HG02970 (cell line): Measurements from ENCODE around the gene STARD9.
"Not testable (repeated sequence)": the region's sequence is repeated elsewhere in the genome, so short reads cannot be mapped to it uniquely, and the experiment has no call there.

Source experiments
- ATAC-seq: cut with Tn5 transposase; IDR thresholded peaks from one replicate; pipeline ENCODE4 v1.9.1; 2021; ENCODE audit warnings: mild to moderate bottlenecking, moderate library complexity, moderate number of reproducible peaks; ENCODE audit not compliant: unreplicated experiment, low FRiP score

The STARD9 gene

DNA sequence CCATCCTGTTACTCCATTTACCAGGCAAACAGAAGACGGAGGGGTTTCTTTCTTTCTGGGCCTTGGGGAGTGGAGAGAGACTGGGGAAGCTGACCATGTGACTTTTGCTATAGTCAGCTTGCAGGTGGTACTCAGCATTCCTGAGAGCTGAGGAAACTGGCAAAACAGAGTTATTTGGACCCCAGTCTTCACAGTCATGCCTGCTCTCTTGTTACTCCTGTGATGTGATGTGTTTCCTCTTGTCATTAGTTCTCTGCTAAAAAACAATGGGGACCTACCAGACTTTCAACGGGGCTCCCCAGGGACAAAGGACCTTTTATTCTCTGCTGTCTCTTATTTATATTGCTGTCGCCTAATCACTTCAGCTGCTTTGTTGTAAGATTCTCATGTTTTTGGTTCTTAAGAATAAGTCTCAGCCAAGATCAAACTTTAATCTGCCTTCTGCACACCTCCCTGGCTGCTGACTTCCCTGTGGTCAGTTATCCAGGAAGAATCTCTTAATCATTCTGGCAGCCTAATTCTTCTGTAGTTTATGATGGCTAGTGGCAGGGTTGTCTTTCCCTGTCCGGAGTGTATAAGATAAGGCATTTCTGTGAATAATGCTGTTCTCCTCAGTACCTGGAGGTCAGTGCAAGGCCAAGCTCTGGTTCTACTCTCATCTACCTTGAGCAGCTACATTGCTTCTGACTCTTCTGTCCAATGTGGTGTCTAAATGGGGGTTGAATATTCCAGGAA is 8.8 kb downstream of the STARD9 start:
- no peak for ATAC-seq

DNA sequence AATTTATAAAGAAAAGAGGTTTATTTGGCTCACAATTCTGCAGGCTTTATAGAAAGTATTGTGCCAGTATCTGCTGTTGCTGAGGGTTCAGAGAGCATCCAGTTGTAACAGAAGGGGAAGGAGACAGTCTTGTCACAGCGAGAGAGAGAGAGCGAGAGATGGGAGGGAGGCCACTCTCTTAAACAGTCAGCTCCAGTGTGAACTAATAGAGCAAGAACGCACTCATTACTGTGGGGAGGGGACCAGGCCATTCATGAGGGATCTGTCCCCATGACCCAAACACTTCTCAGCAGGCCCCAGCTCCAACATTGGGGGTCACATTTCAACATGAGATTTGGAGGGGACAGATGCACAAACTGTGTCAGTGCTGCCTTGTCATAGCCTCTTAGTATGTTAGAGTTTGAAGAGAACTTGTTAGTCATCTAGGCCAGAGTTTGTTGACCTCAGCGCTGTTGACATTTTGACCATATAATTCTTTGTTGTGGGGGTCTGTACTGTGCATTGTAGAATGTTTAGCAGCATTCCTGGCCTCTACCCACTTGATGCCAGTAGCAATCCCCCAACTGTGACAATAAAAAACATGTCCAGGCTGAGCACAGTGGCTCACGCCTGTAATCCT is 15.3 kb downstream of the STARD9 start:
- no peak for ATAC-seq

DNA sequence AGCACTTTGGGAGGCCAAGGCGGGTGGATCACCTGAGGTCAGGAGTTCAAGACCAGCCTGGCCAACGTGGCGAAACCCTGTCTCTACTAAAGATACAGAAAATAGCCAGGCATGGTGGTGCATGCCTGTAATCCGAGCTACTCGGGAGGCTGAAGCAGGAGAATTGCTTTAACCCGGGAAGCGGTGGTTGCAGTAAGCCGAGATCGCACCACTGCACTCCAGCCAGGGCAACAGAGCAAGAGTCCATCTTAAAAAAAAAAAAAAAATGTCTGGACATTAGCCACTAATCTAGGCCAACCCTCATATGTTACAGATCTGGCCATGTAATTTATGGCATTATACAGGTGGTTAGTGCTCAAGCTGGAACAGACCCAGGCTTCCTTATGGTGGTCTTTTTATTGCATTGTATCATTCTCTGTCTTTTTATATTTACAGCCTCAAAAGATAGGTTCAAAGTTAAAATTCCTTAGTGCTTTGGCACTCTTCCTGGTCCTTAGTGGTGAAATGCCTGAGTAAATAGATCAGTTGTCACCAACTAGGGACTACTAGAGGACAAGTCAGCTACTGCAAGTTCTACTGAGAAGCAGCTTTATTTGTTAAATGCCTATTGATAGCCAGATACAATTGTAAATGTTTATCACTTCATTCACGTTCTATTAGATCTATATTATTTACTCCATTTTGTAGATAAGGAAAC is 16.0 kb downstream of the STARD9 start:
- no peak for ATAC-seq

DNA sequence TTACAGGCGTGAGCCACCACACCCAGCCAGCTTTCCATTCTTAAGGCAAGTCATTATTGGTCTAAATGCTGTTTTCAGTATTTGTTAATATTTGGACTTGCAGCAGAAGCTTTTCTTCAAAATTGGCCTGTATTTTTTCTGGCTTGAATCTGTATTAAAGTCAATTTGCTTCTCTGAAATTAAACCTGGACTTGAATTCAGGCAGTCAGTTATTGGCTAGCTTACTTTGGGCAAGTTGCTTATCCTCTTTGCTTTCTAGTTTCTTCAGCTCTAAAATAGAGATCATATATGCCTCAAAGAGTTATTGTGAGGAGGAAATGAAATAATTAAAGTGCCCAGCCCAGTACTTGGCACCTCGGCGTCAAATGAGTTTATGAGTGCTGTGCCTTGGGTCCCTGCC is 17.3 kb downstream of the STARD9 start:
- ATAC-seq = no peak

DNA sequence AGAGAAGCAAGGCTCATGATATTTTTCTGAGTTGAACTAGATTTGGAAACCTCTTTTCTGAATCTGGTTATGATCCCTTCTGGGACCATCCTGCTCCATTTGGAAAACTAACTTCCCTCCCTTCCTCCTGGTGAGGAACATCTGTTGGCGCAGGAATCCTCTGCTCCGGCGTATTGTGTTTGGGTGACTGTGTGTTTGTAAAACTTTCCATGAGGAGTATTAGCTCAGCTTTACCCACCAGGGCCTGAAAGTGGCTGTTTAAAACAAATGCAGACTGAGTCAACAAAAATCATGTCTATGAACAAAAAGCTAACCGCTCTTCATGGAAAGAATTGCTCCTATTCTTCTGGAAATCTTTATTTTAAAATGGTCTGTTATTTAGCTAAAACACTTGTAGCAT is 17.7 kb downstream of the STARD9 start:
- no peak for ATAC-seq

DNA sequence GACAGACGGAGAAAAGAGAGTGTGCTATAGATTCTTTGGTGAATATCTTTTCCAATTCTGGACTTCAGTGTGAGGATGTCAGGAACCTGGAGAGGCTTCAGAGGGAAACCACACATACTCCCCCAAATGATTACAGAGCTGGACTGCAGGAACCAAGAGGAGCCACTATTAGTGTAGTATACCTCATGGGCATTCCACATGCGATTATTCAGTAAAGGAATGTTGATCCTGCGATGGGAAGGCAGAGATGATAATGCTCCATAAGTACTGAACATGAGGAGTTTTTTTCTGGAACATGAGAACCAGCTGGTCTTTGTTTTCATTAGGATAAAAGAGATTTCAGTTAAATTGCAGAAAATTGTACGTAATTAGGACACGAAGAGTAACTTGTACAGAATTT is 18.7 kb downstream of the STARD9 start:
- no peak for ATAC-seq

DNA sequence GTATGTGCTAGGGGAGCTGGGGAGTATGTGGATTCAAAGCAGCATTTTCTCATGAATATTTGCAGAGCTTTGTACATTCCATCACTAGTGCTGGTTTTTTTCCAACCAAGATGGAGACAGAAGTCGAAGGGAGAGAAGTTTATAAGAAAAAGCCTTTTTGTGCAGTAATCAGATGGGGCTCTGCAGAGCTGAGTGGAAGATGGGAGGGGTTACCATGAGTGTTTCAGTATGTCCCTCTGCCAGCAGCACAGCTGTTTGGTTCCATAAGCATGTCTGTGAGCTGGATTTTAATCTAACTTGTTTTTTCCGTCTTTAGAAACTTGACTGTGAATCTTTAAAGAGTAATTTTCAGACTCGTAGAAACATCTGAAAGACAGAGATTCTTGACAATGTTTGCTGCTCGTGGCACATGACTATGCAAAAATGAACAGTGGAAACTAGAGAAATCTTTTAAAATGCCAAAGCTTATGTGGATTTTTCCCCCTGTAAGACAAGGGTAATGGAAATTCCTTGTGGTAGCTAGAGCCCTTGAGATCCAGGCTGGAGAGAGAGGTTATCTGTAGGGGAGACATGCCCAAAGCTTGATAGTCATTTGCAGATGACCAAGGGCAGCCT is 20.3 kb downstream of the STARD9 start:
- ATAC-seq = no peak

DNA sequence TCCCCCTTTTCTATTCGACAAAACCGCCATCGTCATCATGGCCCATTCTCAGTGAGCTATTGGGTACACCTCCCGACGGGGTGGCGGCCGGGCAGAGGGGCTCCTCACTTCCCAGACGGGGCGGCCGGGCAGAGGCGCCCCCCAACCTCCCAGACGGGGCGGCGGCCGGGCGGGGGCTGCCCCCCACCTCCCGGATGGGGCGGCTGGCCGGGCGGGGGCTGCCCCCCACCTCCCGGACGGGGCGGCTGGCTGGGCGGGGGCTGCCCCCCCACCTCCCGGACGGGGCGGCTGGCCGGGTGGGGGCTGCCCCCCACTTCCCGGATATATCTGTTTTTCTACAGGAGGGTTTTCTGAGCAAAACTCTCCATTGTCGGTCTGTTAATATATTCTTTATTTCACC is 25.9 kb downstream of the STARD9 start:
- ATAC-seq = not testable (repeated sequence)

DNA sequence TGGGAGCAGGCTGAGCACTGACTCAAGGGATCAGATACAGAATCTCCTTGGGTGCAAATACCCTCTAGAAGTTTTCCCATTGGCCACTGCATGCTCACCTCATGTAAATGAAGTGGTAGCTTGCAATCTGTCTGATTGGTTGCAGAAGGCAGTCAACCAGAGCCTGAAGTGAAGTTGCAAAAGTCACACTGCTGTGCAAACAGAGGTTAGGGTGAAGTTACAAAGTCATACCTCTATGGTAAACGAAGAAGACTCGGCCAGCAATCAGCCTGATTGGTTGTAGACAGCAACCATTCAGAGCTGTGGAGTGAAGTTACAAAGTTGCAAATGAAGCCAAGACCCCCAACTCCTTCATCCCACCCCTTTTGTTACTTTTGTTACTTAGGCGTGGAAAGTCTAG is 27.1 kb downstream of the STARD9 start:
- ATAC-seq = no peak

DNA sequence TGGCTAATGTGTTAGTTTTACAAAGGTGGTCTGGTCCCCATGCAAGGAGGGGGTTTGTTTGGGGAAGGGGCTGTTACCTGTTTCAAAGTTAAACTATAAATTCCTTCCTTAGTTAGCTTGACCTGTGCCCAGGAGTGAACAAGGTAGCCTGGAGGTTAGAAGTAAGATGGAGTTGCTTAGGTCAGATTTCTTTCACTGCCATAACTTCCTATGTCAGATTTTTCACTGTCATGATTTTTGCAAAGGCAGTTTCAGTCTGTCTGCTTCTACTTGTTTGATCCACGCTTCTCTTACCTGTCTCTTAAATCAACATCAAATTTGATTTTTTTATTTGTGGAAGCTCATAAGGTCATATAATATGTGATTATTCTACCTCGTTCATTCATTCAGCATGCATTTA is 28.6 kb downstream of the STARD9 start:
- ATAC-seq = no peak

DNA sequence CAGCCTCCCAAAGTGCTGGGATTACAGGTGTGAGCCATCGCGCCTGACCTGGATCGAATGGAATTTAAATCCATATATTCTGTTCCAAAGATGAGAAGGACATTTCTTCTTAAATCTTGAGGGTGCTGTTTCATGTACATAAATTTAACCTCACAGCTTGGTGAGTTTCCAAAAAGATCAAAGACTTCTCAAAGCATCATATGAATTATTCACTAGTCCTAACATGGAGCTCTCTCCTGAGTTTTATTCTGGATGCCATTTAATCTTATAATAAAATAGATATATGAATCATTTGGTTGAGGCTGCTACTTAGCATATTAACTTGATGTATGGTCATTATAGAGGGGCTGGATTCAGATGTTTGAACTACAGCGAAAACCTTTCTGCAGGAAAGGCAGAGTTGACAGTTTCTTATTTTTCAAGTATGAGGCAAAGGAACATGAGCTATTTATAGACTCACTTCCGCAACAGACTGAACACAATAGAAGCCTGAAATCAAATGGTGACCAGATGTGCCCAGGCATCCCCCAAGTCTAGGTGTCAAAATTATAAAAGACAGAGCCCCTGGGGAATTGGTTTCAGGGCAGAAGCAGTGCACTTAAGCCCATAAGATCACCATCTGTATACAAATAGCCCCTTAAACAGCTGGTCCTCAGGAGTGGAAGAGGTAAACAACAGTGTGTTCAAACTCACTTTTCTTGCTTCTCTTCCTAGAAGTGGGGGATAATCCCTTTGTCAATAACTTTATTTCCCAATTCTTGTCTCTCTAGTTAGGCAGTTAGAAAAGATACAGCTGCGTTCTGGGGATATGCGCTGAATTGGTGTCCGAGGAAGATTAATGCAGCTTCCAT is 29.7 kb downstream of the STARD9 start:
- ATAC-seq = no peak

DNA sequence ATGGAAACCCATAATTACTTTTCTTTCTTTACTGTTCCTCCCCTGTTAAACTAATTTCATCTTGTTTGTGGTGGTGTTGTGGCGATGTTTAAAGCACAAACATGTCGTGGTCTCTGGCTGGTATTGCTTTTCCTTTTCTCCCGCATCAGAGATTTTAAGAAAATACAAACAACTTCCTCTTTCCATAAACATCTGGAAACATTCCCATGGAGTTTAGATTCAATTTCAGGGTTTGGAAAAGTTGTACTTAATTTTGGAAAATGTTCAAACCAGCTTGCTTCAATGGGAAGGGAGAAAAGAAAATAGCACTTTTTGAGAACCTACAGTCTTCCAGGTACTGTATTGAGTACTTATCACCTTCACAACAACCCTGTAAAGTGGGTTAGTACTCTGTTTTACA is 30.4 kb downstream of the STARD9 start:
- no peak for ATAC-seq

DNA sequence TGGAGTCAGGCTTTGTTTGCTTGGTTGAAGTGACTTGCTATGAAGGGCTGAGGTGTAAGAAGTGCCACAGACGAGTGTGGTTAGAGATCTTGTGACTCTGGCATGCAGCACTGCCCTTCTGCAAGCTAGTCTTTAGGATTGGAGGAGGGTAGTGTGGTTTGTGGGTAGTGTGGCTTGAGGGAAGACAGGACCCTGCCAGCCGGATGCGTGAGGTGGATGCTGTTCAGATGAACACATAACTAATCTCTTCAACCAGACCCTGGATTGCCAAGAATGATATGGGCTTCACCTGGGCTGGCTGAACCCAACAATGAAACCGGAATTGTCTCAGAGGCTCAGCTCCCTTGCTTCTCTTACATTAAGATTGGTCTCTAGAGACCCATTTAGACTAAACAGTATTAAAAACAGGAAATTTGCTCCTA is 32.7 kb downstream of the STARD9 start:
- ATAC-seq = no peak

DNA sequence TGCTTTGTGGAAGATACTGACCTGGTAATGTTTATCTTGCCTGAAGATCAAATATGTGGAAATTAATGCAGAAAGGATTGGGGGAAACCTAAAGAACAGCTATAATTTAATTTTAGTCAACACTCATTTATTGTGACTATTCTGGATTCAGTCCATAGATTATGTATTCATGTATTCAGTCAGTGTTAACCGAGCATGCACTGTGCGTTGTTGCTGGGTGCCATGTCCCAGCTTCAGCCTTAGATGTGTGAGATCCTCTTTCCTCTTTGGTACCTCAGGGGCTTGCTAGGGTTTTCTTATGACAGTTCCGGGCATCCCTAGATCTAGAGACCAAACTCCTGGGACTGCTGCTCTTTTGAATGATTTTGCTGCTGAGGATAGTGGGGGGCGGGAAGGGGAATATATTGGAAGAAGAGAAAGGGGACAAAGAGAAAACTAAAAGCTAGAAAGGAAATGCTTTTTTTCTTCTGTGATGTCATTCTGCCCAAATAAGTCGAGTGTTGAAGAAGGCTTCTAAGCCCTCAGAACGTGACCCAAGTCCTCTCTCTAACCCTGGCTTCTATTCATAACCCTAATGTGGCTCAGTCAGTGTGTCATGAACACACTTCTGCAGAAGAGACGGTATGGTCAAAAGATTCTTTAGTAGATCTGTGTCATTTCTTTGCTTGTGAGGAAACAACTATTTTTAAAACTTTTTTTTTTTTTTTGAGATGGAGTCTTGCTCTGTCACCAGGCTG is 33.5 kb downstream of the STARD9 start:
- no peak for ATAC-seq

DNA sequence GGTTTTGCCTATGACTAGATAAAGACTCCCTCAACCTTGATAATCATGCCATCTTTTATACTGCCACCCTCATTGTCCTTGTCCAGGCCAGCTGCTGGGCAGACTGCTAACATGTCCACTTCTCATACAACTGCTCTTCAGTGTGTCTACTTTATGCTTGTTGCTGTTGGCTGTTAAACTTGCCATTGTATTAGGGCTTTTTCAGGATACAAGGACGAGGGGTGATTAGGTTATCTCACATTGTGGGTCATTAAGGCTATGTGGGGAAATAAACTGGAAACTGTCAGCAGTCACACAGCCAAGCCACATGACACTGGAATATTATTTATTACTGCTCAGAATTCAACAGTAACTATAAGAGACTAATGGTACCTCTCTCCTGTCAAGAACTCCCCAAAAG is 36.1 kb downstream of the STARD9 start:
- no peak for ATAC-seq

DNA sequence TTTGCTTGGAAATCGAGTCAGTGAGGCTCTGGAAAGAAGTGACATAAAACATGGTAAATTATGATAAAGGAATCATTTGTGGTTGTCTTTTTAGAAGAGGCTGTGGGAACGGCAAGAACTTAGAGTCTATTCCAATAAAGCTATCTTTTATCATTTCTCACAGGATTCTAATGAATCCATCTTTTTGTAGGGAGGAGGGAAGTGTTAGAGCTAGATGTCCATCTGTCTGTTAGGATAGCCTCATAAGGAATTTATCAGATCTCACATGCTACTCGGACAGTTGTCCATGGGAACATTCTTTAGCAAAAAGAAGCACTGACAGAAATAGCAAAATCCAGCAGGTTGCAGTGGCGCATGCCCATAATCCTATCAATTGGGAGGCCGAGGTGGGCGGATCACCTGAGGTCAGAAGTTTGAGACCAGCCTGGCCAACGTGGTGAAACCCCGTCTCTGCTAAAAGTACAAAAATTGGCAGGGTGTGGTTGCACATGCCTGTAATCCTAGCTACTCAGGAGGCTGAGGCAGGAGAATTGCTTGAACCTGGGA is 37.0 kb downstream of the STARD9 start:
- no peak for ATAC-seq

DNA sequence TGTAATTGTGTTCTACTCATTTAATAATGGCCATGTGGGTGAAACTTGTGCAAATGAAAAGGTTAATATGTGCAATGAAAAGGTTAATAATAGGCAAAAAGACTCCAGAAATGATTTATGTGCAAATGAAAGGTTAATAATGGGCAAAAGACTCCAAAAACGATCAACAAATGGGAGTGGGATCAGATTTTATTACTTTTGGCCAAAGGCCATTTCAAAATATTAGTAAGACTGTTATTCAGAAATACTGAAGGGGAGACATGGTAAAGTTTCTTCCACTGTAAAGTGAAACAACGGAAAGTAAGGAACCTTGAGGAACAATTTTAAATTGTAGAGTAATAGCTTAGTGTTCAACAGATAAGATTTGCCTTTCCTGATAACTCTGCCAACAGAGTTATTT is 40.7 kb downstream of the STARD9 start:
- ATAC-seq = no peak

DNA sequence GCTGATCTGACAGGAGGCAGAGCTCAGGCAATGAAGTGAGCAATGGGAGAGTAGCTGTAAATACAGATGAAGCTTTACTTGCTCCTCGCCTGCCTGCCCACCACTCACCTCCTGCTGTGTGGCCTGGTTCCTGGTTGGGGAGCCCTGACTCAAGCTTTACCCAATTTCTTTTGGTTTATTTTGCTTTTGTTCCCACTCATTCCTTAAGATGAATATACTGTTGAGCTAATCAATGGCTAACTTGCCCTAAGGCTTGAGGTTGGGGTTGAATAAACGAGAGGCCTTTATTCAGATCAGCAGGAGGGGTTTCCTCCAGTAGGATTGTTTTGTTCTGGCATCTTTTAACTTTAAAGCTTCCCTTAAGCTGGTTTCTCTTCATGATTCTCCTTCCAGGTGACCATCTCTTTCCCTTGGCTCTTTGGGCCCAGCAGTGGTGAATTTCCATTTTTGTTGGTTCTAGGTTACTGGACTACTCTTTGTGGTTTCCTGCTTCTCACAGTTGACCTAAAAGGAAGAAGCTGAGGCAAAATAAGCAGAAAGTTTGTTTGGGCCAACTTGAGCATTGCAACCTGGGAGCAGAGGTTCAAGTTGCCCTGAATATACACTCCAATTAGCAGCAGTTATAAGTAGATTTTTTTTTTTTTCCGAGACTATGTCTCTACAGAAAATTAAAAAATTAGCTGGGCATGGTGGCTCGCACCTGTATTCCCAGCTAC is 44.4 kb downstream of the STARD9 start:
- ATAC-seq = no peak

DNA sequence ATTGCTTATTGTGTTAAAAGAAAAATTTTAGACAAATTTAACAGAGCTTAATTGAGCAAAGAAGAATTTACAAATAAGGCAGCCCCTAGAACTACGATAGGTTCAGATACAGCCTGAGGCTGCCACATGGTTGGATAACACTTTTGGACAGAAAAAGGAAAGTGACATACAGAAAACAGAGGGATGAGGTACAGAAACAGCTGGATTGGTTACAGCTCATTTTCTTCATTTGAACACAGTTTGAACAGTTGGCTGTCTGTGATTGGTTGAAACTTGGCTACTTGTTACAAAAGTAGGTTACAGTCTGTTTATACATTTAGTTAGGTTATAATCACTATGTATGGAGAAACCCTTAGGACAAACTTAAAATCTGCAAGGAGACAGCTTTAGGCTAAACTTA is 46.0 kb downstream of the STARD9 start:
- no peak for ATAC-seq
